Renal pelvis (tissue), 12 donors: ENCODE data around the gene SGPP2. TPM values are rescaled to one million over a fixed set of nuclear protein-coding genes. Genes with fewer than 3 reads are reported as not detected.
"Not testable (repeated sequence)": the region's sequence is repeated elsewhere in the genome, so short reads cannot be mapped to it uniquely, and the experiment has no call there.

Experiments used
- DNase-seq: peaks from one replicate; pipeline ENCODE4 v3.0.0-alpha.2; 2013
- long read RNA-seq, 16 experiments: transcript quantifications; one replicate each; lab custom pipeline, GENCODE V29; 2026
- polyA plus RNA-seq, 3 donors: library from polyadenylated mRNA; unstranded; fragments of 120-200 nt; gene quantifications; one replicate each; pipeline ENCODE4 v1.2.1, GENCODE V29; 2013; ENCODE audit not compliant: insufficient read length in 3 of 3

Gene SGPP2
- 10 to 100 TPM; 16.7 to 19.3 (median 17.9) TPM for polyA plus RNA-seq
- long read RNA-seq, donor 1, transcript SGPP2-201 (5 exons, 3,336 nt): major isoform, 9 of 14 reads
- long read RNA-seq, donor 1, partial matches to known transcripts: 5 of 14 reads
- long read RNA-seq, donor 1, other reads (novel, unspliced or antisense): 0 of 14 reads
- long read RNA-seq, donor 2, partial matches to known transcripts: 0 of 2 reads
- long read RNA-seq, donor 2, other reads (novel, unspliced or antisense): 0 of 2 reads
- long read RNA-seq, donor 3, transcript SGPP2-201 (5 exons, 3,336 nt): major isoform, 9 of 9 reads
- long read RNA-seq, donor 3, partial matches to known transcripts: 0 of 9 reads
- long read RNA-seq, donor 3, other reads (novel, unspliced or antisense): 0 of 9 reads
- long read RNA-seq, donor 4, transcript SGPP2-201 (5 exons, 3,336 nt): major isoform, 5 of 5 reads
- long read RNA-seq, donor 4, partial matches to known transcripts: 0 of 5 reads
- long read RNA-seq, donor 4, other reads (novel, unspliced or antisense): 0 of 5 reads
- long read RNA-seq, donor 5: 0 reads
- long read RNA-seq, donor 6, partial matches to known transcripts: 0 of 2 reads
- long read RNA-seq, donor 6, other reads (novel, unspliced or antisense): 0 of 2 reads
- long read RNA-seq, donor 7, transcript SGPP2-201 (5 exons, 3,336 nt): major isoform, 8 of 8 reads
- long read RNA-seq, donor 7, partial matches to known transcripts: 0 of 8 reads
- long read RNA-seq, donor 7, other reads (novel, unspliced or antisense): 0 of 8 reads
- long read RNA-seq, donor 8: 0 reads
- long read RNA-seq, donor 9, partial matches to known transcripts: 0 of 4 reads
- long read RNA-seq, donor 9, other reads (novel, unspliced or antisense): 0 of 4 reads
- long read RNA-seq, donor 10, transcript SGPP2-201 (5 exons, 3,336 nt): major isoform, 6 of 6 reads
- long read RNA-seq, donor 10, partial matches to known transcripts: 0 of 6 reads
- long read RNA-seq, donor 10, other reads (novel, unspliced or antisense): 0 of 6 reads
- long read RNA-seq, donor 11, partial matches to known transcripts: 0 of 2 reads
- long read RNA-seq, donor 11, other reads (novel, unspliced or antisense): 0 of 2 reads
- long read RNA-seq, donor 12, partial matches to known transcripts: 8 of 10 reads
- long read RNA-seq, donor 12, other reads (novel, unspliced or antisense): 0 of 10 reads
- long read RNA-seq, donor 13, partial matches to known transcripts: 0 of 1 reads
- long read RNA-seq, donor 13, other reads (novel, unspliced or antisense): 0 of 1 reads
- long read RNA-seq, donor 14: 0 reads
- long read RNA-seq, donor 15, transcript SGPP2-201 (5 exons, 3,336 nt): major isoform, 7 of 17 reads
- long read RNA-seq, donor 15, partial matches to known transcripts: 10 of 17 reads
- long read RNA-seq, donor 15, other reads (novel, unspliced or antisense): 0 of 17 reads
- long read RNA-seq, donor 16, transcript SGPP2-201 (5 exons, 3,336 nt): major isoform, 5 of 5 reads
- long read RNA-seq, donor 16, partial matches to known transcripts: 0 of 5 reads
- long read RNA-seq, donor 16, other reads (novel, unspliced or antisense): 0 of 5 reads

GRCh38 chr2:222424276-222424728, at the start of gene SGPP2:
Gene SGPP2, plus strand, starts transcription at chr2:222424543. Its CDS starts 60 bp downstream, at chr2:222424603.
- no peak for DNase-seq

- no peak for DNase-seq
Measured at GRCh38 chr2:222375798-222376197, 48.5 kb upstream of the SGPP2 start.

GRCh38 chr2:222380456-222380855, 43.9 kb upstream of the SGPP2 start:
- no peak for DNase-seq

- no peak for DNase-seq
Measured at GRCh38 chr2:222381566-222381965, 42.8 kb upstream of the SGPP2 start.

GRCh38 chr2:222383255-222383654, 41.1 kb upstream of the SGPP2 start:
- no peak for DNase-seq

- DNase-seq: no peak
Measured at GRCh38 chr2:222391743-222392285, 32.5 kb upstream of the SGPP2 start.

- no peak for DNase-seq
Measured at GRCh38 chr2:222393733-222394267, 30.5 kb upstream of the SGPP2 start.

- no peak for DNase-seq
Measured at GRCh38 chr2:222398446-222398885, 25.9 kb upstream of the SGPP2 start.

GRCh38 chr2:222399038-222399783, 25.1 kb upstream of the SGPP2 start:
- DNase-seq: no peak

GRCh38 chr2:222404151-222404905, 20.0 kb upstream of the SGPP2 start:
- DNase-seq: no peak

- DNase-seq: no peak
Measured at GRCh38 chr2:222408684-222409083, 15.7 kb upstream of the SGPP2 start.

GRCh38 chr2:222410534-222410933, 13.8 kb upstream of the SGPP2 start:
- DNase-seq: peak; percentile 81

- DNase-seq: not testable (repeated sequence)
Measured at GRCh38 chr2:222412334-222412733, 12.0 kb upstream of the SGPP2 start.

- DNase-seq: no peak
Measured at GRCh38 chr2:222413295-222413911, 10.9 kb upstream of the SGPP2 start.

GRCh38 chr2:222418739-222419138, 5.6 kb upstream of the SGPP2 start:
- DNase-seq: no peak

GRCh38 chr2:222420508-222420907, 3.8 kb upstream of the SGPP2 start:
- no peak for DNase-seq

- no peak for DNase-seq
Measured at GRCh38 chr2:222421626-222422025, 2.7 kb upstream of the SGPP2 start.

GRCh38 chr2:222423186-222423585, 1.2 kb upstream of the SGPP2 start:
- DNase-seq: no peak
